ENCODE data around the gene KRT73.

Gene KRT73

DNA sequence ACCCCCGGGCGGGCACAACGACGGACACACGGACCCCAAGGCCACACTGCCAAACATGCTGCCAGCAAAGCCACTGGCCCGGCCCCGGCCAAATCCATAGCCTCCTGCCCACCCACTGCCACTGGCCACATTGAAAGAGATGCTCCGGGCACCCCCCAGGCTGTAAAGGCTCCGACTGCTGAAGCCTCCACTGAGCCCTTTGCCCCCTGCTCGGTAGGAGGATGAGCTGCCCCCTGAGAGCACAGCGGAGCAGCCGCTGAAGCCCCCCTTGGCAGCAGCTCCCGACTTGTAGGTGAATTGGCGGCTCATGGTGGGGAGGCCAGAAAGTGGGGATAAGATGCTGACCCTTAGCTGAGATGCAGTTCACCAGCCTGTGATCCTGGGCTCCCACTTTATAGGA, at the start of gene KRT73:
Gene KRT73 (minus strand): TSS at position 344 of the 400 bp plus-strand sequence. CDS start 35 bp downstream, at position 309.
- no peak for DNase-seq (ENCODE audit: low read depth in 3 of 3)

DNA sequence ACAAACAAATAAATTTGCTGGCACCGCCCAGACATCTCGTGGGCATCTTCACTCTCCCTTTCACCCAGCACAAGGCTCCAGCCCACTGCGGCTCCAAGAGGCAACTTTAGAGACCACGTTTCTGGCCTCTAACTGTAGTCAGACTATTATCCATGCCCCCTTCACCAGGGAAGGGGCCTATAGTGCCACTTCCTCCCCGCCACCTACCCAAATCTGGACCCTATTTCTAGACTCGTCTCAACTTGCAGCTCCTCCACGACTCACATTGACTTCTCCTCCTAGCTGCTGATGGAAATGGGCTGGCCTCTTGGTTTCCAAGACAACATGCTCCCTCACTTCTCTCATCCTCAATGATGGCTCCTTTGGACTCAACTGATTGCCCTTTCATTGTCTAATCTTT, 49.6 kb upstream of the KRT73 start:
- DNase-seq (ENCODE audit: low read depth in 3 of 3): no peak

DNA sequence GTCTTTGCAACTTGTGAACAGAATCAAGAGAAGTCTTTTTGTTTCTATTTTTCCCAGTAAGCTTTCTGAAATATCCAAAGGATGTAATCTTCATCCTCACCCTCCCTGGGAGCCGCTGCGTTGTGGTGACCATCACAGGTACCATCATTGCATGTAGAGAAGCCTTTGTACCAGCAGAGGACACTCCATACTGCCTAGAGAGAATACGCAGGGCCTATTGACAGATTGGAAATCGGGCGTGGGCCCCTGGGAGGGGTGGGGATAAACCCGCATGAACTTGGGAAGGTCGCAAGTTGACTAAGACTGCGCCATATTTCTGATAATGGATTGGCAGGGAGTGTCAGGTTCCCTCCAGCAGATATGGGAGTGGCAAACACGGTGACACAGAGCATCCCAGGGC, 49.1 kb upstream of the KRT73 start:
- DNase-seq (ENCODE audit: low read depth in 3 of 3): no peak

DNA sequence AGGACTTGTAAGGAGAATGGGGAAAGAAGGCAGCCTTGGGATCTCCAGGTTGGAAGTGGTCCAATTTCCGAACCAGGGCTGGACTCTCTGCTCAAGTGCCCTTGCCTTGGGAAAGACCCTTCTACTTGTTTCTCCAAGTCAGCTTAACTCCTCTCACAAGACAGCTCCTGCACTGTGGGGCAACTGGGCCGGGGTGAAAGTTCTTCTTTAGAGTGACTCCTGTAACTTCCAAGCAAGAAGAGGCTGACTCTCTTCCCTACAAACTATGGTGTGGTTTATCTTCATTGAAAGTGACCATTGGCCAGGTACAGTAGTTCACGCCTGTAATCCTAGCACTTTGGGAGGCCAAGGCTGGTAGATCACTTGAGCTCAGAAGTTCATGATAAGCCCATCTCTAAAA, 48.1 kb upstream of the KRT73 start:
- no peak for DNase-seq (ENCODE audit: low read depth in 3 of 3)

DNA sequence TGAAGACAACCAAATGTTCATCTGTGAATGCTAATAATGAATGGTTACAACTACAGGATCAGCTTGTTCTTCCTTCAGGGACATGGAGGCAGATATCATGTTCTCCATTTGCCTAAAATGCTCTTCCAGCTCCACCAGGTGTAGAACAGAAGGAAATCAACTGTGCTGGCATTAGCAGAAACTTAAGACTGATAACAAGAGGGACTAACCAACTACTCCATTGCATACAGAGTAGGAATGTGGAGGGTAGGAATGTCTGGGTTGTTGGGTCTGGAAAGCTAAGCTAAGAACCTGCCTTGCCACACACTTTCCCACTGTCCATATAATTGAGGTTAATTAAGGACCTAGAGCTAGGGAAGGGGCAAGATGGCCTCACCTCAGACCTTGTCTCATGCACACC, 45.1 kb upstream of the KRT73 start:
- DNase-seq (ENCODE audit: low read depth in 3 of 3): no peak

DNA sequence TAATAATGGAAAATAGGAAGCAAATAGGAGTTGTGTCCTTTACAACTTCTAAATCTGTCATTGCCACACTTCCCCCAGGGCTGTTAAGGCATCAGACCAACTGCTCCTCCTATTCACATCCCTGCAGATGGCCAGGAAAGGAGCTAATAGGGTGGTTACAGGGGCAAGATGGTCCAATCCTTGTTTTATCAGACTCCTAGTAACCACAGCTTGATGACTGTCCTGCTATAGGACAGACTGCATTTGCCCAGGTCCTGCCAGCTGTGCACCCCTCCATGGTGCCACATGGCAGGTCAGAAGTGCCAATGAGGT, 44.5 kb upstream of the KRT73 start:
- DNase-seq (ENCODE audit: low read depth in 3 of 3): no peak

DNA sequence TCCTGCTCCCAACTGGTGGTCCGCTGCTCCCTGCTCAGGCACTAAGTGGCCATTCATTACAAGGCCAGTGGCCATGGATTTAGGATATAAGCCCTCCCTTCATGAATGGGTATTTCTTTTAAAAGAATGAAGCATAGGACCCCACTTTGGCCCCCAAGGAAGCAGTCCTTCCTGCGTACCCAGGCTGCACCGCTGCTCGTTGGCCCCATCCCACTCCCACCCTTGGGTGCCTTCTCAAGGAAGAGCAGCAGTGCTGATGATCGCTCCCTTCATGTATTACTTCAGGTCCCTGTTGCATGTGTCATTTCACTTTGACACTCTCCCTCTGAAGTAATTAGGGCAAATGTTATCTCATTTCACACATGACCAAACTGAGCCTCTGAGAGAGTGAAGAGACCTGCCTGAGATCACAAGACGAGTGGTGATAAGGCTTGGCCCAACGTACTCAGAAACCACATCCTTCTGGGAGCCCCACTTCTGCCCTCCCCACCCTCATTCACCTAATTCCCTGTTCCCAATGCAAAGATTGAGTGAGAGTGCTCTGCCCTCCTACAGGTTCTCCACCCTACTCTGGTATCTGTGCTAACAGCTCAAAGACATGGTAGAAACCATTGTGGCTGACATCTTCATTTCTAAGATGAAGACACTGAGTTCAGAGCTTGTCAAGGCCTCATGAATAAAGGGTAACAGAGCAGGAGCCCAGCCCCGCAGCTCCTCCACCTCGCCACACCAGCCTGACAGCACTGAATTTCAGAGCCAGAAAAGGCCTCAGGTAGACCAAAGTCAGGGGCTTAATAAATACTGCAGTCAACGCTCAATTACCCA, 43.9 kb upstream of the KRT73 start:
- DNase-seq (ENCODE audit: low read depth in 3 of 3): no peak

DNA sequence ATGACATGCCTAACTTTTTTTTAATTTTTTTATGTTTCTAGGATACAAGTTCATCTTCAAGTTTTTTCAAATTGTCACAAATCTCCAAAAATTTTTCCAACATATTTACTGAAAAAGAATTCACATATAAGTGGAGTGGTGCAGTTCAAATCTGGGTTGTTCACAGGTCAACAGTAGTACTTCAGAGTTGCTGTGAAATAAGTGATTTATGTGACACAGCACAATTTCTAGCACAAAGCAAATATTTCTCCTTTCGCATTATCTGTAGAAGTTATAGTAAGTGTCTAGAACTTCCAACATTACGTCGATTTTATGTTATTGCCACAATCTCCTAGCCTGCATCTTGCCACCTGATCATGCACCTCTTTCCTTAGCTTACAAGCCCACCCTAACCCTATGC, 43.3 kb upstream of the KRT73 start:
- no peak for DNase-seq (ENCODE audit: low read depth in 3 of 3)

DNA sequence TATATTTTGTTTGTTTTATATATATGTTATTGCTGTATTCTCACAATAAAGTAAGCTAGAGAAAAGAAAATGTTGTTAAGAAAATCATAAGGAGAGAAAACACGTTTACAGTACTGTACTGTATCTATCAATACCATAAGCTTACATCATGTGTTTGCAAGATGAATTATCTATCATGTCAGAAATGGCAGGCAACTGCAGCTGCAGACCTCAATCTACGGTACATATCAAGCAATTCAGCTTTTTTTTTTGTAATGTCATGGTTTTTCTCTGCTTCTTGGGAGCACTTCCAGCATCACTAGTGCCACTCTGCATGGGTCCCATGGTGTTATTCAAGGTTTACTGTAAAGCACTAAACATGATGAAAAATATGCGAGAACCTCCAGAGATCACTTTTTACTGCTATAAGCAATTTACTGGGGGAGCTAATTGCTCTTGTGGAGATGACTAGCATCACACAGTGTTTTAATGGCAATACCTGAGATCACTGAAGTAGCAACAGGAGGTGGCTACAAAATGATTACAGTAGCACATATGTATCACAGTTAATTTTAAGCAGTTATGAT, 42.7 kb upstream of the KRT73 start:
- DNase-seq (ENCODE audit: low read depth in 3 of 3): no peak

DNA sequence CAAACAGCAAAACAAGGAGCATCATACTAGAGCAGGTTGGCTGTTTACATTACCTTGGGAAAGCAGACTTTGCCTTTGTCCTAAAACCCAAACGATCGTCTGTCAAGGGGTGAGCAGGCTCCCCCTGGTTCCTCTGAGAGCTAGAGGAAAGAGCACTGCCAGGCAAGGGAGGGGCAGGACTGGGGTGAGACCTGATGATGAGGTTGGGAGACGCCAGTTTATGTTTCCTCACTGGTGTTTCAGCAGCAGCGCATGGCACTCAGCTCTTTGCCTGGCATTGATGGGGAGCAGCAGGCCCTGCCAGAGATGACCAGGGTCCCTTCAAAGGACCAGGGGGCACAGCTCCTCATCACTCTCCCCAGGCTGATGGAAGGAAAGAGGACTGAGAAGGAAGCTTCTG, 41.6 kb upstream of the KRT73 start:
- DNase-seq (ENCODE audit: low read depth in 3 of 3): no peak

DNA sequence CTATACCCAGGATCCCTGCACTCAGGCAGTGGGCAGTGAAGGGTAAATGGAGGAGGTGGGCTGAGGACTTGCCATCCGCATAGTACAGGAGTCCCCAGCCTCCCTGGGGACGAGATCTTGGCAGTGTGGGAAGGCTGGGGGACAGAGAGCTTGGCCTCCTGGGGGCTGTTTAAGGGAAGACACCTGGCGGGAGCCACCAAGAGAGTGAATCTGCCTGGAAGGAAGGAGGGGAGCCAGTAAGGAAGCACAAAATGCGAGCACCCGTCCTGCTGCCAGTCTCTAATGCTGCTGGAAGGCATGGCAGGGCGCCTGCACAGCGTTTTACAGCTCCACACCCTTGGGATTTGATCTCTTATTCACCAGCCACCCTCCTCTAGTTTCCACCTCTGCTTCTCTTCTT, 41.0 kb upstream of the KRT73 start:
- no peak for DNase-seq (ENCODE audit: low read depth in 3 of 3)

DNA sequence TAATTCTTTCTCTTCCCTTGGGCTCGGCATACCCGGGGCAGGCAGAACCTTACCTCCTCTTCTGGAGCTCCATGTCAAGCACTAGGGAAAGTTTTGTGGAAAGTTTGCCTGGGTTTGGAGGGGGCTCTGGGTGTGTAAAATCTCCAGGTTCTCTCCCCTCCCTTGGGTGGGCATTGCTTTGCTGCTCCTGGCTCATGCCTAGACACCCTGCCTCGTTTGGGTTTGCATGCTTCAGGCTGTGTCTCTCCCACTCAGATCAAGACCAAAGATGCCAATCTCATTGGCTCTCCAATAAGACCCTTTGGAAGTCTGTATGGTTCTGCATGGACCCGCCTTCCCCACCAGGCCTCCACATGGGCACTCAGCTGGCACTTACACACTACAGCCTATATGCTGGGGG, 39.8 kb upstream of the KRT73 start:
- no peak for DNase-seq (ENCODE audit: low read depth in 3 of 3)

DNA sequence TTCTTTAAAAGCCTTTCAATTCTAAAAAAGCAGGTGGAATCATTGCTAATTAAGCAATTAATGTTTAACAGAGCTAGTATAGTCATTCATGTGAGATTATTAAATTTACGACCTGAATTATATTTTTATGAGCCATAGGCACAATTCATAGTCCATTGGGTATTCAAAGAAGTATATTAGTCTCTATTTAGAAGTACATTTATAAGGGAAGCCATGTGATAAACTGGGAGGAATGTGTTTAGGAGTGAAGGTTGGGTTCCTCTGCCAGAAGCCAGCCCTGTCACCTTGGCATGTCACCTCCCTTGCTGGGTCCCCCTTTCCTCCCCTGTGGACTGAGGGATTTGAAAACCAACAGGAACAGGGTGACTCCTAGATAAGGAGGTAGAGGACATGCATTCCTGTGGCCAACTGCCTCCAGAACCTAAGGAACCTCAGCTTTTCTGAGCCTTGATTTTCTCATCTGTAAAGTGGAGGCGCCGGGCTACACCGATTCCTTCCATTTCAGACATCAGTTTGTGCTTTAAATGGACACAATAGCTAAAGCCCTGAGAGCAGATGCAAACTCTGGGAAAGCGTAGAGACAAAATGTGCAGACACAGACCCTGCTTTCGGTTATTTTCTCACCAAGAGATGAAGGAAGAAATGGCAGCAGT, 39.0 kb upstream of the KRT73 start:
- no peak for DNase-seq (ENCODE audit: low read depth in 3 of 3)

DNA sequence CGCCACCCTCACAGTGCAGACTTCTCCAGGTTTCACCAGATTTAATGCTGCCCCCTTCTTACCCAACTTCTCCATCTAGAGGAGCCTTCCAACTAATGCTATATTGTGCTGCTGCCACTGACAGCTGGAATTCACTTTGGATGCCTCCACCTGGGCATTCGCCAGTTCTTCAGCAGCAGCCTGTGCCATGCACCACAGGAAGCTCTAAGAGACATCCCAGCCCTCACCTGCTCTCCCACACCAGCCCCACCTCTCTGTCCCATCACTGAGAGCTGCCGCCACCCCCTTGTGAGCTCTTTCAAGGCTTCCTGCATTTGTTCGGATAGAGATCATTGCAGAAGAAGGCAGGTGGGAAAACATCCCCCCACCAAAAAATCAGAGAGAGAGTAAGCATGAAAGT, 38.3 kb upstream of the KRT73 start:
- no peak for DNase-seq (ENCODE audit: low read depth in 3 of 3)

DNA sequence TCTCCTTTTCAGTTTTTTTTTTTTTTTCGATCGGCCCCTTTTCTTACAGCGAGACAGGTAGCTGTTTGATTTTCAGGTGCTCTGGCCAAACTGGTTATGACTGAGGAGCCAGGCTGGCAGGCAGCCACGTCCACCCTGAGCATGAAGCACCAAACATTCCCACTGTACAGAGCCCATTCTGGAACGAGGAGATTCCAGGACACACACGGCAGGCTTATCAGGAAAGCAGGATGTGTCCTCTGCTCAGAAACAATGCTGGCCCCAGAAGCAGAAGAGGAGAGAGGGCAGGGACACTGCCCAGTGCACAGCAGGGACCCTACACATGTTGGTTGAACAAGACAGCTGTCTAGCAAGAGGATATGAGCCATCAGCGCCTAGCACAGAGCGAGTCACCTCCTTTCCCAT, 37.4 kb upstream of the KRT73 start:
- no peak for DNase-seq (ENCODE audit: low read depth in 3 of 3)

DNA sequence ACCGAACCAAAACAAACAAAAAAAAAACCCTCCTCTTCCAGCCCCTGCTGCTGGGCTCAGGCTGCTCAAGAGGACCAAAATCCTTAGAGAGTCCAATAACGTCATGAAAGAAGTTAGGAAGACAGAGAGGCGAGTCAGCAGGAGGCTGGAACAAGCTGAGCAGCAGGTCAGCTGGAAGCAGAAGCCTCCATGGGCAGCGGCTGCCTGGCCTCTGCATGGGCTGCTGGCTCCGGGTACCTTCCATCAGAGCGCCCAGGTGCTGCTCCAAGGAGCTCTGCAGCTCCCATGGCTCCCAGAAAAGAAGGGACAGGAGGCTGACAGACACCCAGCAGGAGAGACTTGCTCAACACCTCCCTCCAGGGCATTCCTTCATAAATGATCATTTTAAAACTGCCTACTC, 36.9 kb upstream of the KRT73 start:
- DNase-seq (ENCODE audit: low read depth in 3 of 3): no peak

DNA sequence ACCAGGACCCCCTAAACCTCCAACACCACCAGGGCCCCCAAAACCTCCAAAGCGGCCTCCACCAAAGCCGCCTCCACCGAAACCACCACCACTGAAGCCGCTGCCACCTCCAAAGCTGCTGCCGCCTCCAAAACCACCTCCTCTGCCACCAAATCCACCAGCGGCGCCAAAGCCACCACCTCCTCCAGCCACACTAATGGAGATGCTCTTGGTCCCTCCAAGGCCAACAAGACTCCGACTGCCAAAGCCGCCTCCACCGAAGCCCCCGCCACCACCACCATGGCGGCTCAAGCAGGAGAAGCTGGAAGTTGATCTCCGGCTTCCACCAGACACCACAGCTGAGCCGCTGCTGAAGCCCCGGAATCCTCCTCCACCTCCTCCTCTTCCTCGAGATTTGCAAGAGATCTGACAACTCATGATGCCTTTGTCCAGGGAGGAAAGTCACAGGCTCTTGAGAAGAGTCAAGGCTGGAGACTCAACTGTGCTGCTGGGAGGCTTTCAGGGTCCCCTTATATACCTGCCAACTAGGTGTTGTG, 33.4 kb upstream of the KRT73 start, which contains the start of gene KRT2:
Gene KRT2 (minus strand): TSS at position 486 of the 536 bp plus-strand sequence. CDS start 69 bp downstream, at position 417.
- DNase-seq (ENCODE audit: low read depth in 3 of 3): no peak

DNA sequence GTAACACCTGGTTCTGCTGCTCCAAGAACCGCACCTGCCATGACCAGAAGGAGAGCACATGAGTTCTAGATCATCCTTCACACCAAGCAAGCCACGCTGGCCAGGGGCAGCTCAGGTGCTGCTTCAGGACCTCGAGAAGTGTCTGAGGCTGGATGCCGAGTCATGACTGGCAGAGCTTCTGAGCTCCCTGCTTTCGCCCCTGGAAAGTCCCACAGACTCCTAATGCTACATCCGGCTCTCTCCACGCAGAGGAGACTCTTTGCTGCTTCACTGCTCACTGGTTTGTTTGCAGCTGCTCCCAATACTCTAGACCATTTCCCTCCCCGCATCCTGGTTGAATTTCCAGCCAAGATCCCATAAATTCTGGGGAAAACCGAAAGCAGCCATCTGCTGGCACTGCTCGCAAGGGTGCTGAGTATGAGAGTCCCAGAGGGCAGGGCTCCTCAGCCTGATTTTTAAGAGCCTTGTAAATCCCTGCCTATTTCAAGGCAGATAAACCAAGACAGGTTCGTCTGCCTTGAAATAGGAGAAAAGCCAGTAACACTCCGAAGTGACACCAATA, 32.2 kb upstream of the KRT73 start:
- no peak for DNase-seq (ENCODE audit: low read depth in 3 of 3)

DNA sequence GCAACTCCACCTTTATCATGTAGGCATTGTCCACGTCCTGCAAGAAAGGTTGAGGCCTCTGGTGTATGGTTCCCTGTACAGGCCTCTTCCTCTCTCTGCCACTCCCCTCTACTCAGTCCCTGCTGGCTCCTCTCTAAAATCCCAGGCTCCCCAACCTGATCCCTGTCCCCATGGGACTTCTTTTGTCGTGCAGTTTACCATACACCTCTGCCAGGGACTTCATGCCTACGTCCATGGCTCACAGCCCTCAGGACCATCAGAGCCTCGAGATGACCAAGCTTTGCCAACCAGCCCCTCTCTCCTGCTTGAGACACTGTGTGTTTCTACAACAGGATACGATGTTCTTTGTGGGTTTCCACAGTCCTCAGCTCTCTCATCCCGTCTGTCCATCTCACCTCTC, 30.7 kb upstream of the KRT73 start:
- DNase-seq (ENCODE audit: low read depth in 3 of 3): no peak

DNA sequence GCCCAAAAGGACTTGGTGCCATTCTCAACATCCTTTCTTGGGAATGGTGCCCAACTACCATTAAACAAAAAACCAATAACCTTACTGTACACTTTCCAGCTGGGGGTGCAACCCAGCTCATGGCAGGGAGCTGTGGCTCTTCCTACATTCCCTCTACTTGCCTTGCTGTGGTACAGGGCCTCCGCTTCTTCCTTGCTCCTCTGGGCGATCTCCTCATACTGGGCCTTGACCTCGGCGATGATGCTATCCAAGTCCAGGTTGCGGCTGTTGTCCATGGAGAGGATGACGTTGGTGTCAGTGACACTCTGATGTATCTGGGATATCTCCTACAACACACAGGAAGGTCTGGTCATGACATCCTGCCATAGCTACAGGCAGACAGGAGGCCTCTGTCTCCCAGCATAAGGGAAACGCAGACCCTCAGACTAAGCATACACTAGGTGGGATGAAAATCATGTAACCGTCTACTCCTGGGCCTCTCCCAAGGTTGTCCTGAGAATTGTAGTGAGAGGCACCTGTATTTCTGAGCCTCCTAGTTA, 29.7 kb upstream of the KRT73 start:
- no peak for DNase-seq (ENCODE audit: low read depth in 3 of 3)

DNA sequence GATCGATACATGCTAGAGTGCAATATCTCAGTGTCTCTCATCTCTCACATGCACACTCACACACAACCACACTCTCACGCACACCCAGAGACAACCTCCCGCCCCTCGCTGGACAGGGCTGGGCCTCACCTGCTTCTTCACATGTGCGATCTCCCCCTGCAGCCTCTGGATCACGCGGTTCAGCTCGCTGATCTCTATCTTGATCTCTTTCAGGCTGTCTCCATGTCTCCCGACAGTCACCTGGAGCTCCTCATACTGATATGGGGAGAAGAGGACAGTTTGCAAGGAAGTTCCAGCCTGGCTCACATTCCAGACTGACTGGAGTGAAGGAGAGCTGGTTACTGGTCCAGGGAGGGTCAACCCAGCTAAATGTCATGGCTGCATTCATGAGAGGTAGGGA, 29.2 kb upstream of the KRT73 start:
- no peak for DNase-seq (ENCODE audit: low read depth in 3 of 3)

DNA sequence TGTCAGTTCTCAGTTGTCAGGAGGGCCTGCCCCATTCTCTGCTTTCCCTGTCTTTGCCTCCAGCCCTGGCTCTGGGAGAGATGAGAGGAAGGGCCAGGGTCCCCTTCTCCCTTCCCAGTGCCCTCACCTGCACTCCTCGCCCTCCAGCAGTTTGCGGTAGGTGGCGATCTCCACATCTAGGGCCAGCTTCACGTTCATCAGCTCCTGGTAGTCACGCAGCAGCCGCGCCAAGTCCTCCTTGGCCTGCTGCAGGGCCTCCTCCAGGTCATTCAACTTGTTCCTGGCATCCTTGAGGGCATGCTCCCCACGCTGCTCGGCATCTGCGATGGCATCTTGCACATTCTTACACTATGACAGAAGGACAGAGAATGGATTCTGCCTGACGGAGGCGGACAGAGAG, 28.3 kb upstream of the KRT73 start:
- no peak for DNase-seq (ENCODE audit: low read depth in 3 of 3)

All from stimulated activated CD4-positive, alpha-beta T cell treated with anti-CD3 and anti-CD28 coated beads, TNF-alpha, amount 100 ng/mL, for 48 hours (primary cell).